ENCODE data around the gene GBGT1.
A peak's percentile ranks its signal among the peaks of the same experiment; 100 is the strongest.

GBGT1 gene

GRCh38 chr9:133199648-133200321 lies 36.1 kb upstream of the GBGT1 start:
- Mint-ChIP-seq H3K4me1 (peaks cover 5% of the 10 kb centered on the region), H3K36me3 (ENCODE audit: low read depth) (no peaks in the 10 kb centered on the region), H3K4me3 (peak overlapping the region; percentile 15), H3K27me3 (ENCODE audit: low read depth, poor library complexity) (peaks cover 64% of the 10 kb centered on the region), H3K27ac (no peak overlapping the region), H3K9me3 (peaks cover 14% of the 10 kb centered on the region)
- TF ChIP-seq CTCF (IDR thresholded peaks at IDR 0.05) = no peak
- DNase-seq = no peak

GRCh38 chr9:133195029-133195428 lies 31.3 kb upstream of the GBGT1 start:
- H3K27me3 Mint-ChIP-seq (ENCODE audit: low read depth, poor library complexity) = peaks cover 58% of the 10 kb centered on the region
- peaks cover 5% of the 10 kb centered on the region for H3K4me1 Mint-ChIP-seq
- H3K27ac Mint-ChIP-seq = no peak overlapping the region
- DNase-seq = no peak
- H3K36me3 Mint-ChIP-seq (ENCODE audit: low read depth) = no peaks in the 10 kb centered on the region
- no peak overlapping the region for H3K4me3 Mint-ChIP-seq
- no peak for TF ChIP-seq CTCF (IDR thresholded peaks at IDR 0.05)
- peaks cover 28% of the 10 kb centered on the region for H3K9me3 Mint-ChIP-seq

- no peak overlapping the region for H3K4me3 Mint-ChIP-seq
These were observed 30.9 kb upstream of the GBGT1 start for GRCh38 chr9:133194597-133194996.

GRCh38 chr9:133191989-133192388 lies 28.3 kb upstream of the GBGT1 start:
- H3K27ac Mint-ChIP-seq = no peak overlapping the region
- no peaks in the 10 kb centered on the region for H3K36me3 Mint-ChIP-seq (ENCODE audit: low read depth)
- peaks cover 28% of the 10 kb centered on the region for H3K9me3 Mint-ChIP-seq
- H3K27me3 Mint-ChIP-seq (ENCODE audit: low read depth, poor library complexity) = peaks cover 75% of the 10 kb centered on the region
- H3K4me3 Mint-ChIP-seq = no peak overlapping the region
- DNase-seq = no peak
- no peak for TF ChIP-seq CTCF (IDR thresholded peaks at IDR 0.05)
- H3K4me1 Mint-ChIP-seq = no peaks in the 10 kb centered on the region

More at GRCh38 chr9:133194597-133194996, 30.9 kb upstream of the GBGT1 start:
- no peaks in the 10 kb centered on the region for H3K36me3 Mint-ChIP-seq (ENCODE audit: low read depth)
- H3K9me3 Mint-ChIP-seq = peaks cover 28% of the 10 kb centered on the region
- H3K27me3 Mint-ChIP-seq (ENCODE audit: low read depth, poor library complexity) = peaks cover 59% of the 10 kb centered on the region
- no peak overlapping the region for H3K27ac Mint-ChIP-seq
- H3K4me1 Mint-ChIP-seq = peaks cover 5% of the 10 kb centered on the region
- DNase-seq = no peak
- TF ChIP-seq CTCF (IDR thresholded peaks at IDR 0.05) = no peak

- DNase-seq = no peak
- Mint-ChIP-seq H3K4me1 (peaks cover 3% of the 10 kb centered on the region), H3K36me3 (ENCODE audit: low read depth) (no peaks in the 10 kb centered on the region), H3K4me3 (no peak overlapping the region), H3K27me3 (ENCODE audit: low read depth, poor library complexity) (peaks cover 79% of the 10 kb centered on the region), H3K27ac (no peak overlapping the region), H3K9me3 (peaks cover 14% of the 10 kb centered on the region)
- no peak for TF ChIP-seq CTCF (IDR thresholded peaks at IDR 0.05)
These were observed 26.1 kb upstream of the GBGT1 start for GRCh38 chr9:133189826-133190225.

- DNase-seq = no peak
- peaks cover 10% of the 10 kb centered on the region for H3K4me1 Mint-ChIP-seq
- peaks cover 79% of the 10 kb centered on the region for H3K27me3 Mint-ChIP-seq (ENCODE audit: low read depth, poor library complexity)
- peaks cover 5% of the 10 kb centered on the region for H3K9me3 Mint-ChIP-seq
- no peaks in the 10 kb centered on the region for H3K36me3 Mint-ChIP-seq (ENCODE audit: low read depth)
- no peak overlapping the region for H3K4me3 Mint-ChIP-seq
- no peak for TF ChIP-seq CTCF (IDR thresholded peaks at IDR 0.05)
- H3K27ac Mint-ChIP-seq = no peak overlapping the region
These were observed 25.1 kb upstream of the GBGT1 start for GRCh38 chr9:133188843-133189180.
